Activated CD4-positive, alpha-beta T cell treated with anti-CD3 and anti-CD28 coated beads, Interleukin-2, amount 10 ng/mL, durations not matched to agents 24 days and 14 days (primary cell): ENCODE data around the gene RNH1. TPM values are rescaled to one million over a fixed set of nuclear protein-coding genes. Genes with fewer than 3 reads are reported as not detected.
"Not testable (repeated sequence)": the region's sequence is repeated elsewhere in the genome, so short reads cannot be mapped to it uniquely, and the experiment has no call there.

ENCODE experiments used
- DNase-seq: peaks from one replicate; pipeline ENCODE4 v3.0.0; 2022
- H3K27ac Mint-ChIP-seq: one replicate; pipeline ENCODE4 v1.8.0; 2022; ENCODE audit warnings: mild to moderate bottlenecking, mixed read lengths
- H3K27me3 Mint-ChIP-seq: one replicate; pipeline ENCODE4 v1.8.0; 2022; ENCODE audit warnings: mixed read lengths
- H3K36me3 Mint-ChIP-seq: one replicate; pipeline ENCODE4 v1.8.0; 2022; ENCODE audit warnings: low read depth, mild to moderate bottlenecking, mixed read lengths
- H3K4me1 Mint-ChIP-seq: one replicate; pipeline ENCODE4 v1.8.0; 2021; ENCODE audit warnings: mixed read lengths
- H3K4me3 Mint-ChIP-seq: one replicate; pipeline ENCODE4 v1.8.0; 2022; ENCODE audit warnings: mild to moderate bottlenecking, moderate library complexity, mixed read lengths
- H3K9me3 Mint-ChIP-seq: one replicate; pipeline ENCODE4 v1.8.0; 2021; ENCODE audit warnings: mixed read lengths
- intact Hi-C: fragments of 100-400 bp; cut with micrococcal nuclease; formaldehyde crosslinking; loops from one replicate; pipeline ENCODE4 v1.15.1; 2023
- total RNA-seq: library from RNA; stranded (reverse); gene quantifications from 2 replicates; pipeline ENCODE4 v1.2.3, GENCODE V29; 2022

RNH1 gene
- total RNA-seq, 1 donor from 2014 or later, result 134 TPM

DNA sequence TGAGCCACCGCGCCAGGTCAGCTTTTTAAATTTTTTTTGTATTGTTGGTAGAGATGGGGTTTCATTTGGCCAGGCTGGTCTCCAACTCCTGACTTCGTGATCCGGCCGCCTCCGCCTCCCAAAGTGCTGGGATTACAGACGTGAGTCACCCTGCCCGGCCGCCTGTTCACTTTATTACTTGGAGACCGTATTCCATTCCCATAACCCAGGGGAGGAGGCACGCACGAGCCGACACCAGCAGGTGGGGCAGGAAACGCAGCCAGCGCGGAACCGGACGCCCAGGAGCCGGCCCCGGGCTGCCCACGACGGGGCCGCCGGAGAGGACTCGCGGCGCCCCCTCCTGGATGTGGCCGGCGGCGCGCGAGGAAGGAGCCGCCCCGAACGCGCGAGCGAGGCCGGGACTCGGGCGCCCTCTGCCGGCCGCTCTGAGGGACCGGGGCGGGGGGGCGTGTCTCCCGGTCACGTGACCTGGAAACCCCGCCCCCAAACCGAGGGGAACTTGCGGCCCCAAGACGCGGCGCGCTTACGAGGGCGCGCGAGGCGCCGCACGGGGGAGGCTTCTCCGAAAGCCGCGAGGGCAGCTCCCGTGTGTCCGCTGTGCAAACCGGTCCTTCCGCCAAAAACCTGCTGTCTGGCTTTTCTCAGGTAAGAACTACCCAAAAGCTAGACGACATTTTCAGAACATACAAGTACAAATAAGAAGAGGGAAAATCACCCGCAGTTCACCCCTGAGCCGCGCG, 11.6 kb upstream of the RNH1 start:
- Mint-ChIP-seq H3K9me3 (no peaks in the 10 kb centered on the region), H3K36me3 (peaks cover 18% of the 10 kb centered on the region), H3K27me3 (no peaks in the 10 kb centered on the region), H3K4me3 (peak overlapping the region; percentile 75), H3K4me1 (peaks cover 4% of the 10 kb centered on the region), H3K27ac (peak overlapping the region; percentile 69)
- intact Hi-C loops, result loop anchor here (1.0 to 5.0 kb wide), 4 partner anchors 11 to 211 kb away; partner anchors contain the start of genes HRAS, IFITM2, PTDSS2 and RNH1
- DNase-seq, result peak; percentile 96

DNA sequence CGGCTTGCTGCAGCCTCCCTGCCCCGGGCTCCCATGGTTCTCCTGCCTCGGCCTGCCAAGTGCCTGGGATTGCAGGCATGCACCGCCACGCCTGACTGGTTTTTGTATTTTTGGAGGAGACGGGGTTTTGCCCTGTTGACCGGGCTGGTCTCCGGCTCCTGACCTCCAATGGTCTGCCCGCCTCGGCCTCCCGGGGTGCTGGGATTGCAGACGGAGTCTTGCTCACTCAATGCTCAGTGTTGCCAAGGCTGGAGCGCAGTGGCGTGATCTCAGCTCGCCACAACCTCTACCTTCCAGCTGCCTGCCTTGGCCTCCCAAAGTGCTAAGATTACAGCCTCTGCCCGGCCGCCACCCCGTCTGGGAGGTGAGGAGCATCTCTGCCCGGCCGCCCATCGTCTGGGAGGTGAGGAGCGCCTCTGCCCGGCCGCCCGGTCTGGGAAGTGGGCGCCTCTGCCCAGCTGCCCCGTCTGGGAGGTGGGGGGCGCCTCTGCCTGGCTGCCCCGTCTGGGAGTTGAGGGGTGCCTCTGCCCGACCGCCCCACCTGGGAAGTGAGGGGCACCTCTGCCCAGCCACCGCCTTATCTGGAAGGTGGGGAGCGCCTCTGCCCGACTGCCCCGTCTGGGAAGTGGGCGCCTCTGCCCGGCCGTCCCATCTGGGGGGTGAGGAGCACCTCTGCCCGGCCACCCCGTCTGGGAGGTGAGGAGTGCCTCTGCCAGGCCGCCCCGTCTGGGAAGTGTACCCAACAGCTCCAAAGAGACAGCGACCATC, 10.1 kb upstream of the RNH1 start:
- H3K9me3 Mint-ChIP-seq, H3K4me1 Mint-ChIP-seq, DNase-seq, H3K27me3 Mint-ChIP-seq, H3K4me3 Mint-ChIP-seq, H3K27ac Mint-ChIP-seq: not testable (repeated sequence)
- intact Hi-C loops, result loop anchor here (5.0 kb wide), 1 partner anchor 210 kb away; the partner anchor contains the start of gene IFITM2
- peaks cover 23% of the 10 kb centered on the region for H3K36me3 Mint-ChIP-seq

DNA sequence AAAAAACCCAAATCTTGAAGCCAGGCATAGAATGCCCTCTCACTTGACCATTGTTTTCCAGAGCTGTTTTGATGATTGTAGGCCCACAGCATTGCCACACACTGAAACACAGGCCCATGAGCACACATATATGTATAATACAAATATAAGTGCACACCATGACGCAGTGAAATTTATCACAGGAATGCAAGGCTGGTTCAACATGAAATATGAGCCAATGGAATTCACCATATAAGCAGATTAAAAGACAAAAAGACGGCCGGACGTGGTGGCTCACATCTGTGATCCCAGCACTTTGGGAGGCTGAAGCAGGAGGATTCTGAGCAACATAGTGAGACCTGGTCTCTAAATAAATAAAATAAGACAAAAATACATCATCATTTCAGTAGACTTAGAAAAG, 9.4 kb upstream of the RNH1 start:
- Mint-ChIP-seq H3K4me3 (no peak overlapping the region), H3K27me3 (no peaks in the 10 kb centered on the region), H3K27ac (no peak overlapping the region), H3K9me3 (no peaks in the 10 kb centered on the region), H3K4me1 (peaks cover 4% of the 10 kb centered on the region), H3K36me3 (peaks cover 26% of the 10 kb centered on the region)
- no peak for DNase-seq
- intact Hi-C loops, result loop anchor here (5.0 kb wide), 1 partner anchor 209 kb away; the partner anchor contains the start of gene IFITM2

DNA sequence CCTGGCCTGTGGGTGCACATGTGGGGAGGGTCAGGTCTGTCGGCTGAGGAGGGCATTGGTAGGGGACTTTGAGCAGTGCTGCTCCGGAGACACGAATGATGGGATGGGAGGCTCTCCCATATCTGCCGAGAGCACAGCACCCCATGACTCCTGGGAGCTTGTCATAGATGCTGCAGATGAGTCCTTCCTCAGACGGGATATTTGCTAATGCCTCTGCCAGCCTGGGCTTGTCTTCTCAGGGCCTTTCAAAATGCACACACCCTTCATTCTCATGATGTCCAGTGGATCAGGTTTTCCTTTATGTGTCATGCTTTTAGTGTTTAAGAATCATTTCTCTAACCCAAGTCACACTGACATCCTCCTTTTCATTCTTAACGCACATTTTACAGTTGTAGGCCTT, 8.1 kb upstream of the RNH1 start:
- Mint-ChIP-seq H3K4me3 (no peak overlapping the region), H3K27me3 (no peaks in the 10 kb centered on the region), H3K9me3 (no peaks in the 10 kb centered on the region), H3K4me1 (peaks cover 4% of the 10 kb centered on the region), H3K36me3 (peaks cover 28% of the 10 kb centered on the region), H3K27ac (no peak overlapping the region)
- intact Hi-C loops, result loop anchor here (5.0 kb wide), 1 partner anchor 208 kb away; the partner anchor contains the start of gene IFITM2
- DNase-seq, result no peak

DNA sequence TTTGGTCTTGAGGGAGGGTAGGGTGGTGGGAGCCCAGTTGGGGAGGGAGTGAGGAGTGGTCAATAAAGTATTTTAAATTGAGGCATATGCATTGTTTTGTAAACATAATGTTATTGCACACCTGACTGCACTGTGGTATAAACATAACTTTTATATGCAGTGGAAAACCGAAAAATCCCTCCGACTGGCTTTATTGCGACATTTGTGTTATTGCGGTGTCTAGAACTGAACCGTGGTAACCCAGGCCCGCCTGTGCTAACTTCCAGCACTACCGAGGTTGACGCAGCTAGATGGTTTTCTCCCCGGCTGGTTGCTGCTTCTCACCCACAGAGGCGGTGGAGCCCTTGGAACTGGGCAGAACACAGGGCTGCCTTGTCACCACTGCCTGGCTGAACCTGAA, 7.6 kb upstream of the RNH1 start:
- no peak for DNase-seq
- intact Hi-C loops, result loop anchor here (5.0 kb wide), 1 partner anchor 207 kb away; the partner anchor contains the start of gene IFITM2
- Mint-ChIP-seq H3K4me1 (peaks cover 4% of the 10 kb centered on the region), H3K9me3 (no peaks in the 10 kb centered on the region), H3K4me3 (no peak overlapping the region), H3K36me3 (peaks cover 33% of the 10 kb centered on the region), H3K27ac (no peak overlapping the region), H3K27me3 (no peaks in the 10 kb centered on the region)

DNA sequence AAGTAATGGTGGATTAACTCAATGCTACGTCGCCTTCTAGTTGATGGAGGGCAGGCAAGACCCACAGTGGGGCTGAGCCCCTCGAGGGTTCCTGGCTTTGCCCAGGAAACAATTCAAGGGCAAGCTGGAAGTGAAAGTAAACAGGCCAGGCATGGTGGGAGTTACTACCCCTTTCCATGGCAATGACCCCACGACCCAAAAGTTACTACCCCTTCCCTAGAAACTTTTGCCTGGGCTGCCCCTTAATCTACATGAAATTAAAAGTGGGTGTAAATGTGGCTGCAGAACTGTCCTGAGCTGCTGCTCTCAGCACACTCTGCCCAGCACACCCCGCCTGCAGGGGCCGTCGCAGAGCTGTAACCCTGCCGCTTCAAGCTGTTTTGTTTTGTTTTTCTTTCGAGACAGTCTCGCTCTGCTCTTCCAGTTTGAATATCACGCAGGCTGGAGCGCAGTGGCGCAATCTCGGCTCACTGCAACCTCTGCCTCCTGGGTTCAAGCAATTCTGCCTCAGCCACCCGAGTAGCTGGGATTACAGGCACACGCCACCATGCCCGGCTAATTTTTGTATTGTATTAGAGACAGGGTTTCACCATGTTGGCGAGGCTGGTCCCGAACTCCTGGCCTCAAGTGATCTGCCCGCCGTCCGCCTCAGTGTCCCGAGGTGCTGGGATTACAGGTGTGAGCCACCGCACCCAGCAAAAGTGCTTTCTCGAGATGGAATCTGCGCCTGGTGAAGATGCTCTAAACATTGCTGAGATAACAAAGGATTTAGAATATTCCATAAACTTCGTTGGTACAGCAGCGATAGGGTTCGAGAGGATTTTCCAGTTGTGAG, 5.9 kb upstream of the RNH1 start:
- Mint-ChIP-seq H3K9me3 (no peaks in the 10 kb centered on the region), H3K27ac (no peak overlapping the region)

DNA sequence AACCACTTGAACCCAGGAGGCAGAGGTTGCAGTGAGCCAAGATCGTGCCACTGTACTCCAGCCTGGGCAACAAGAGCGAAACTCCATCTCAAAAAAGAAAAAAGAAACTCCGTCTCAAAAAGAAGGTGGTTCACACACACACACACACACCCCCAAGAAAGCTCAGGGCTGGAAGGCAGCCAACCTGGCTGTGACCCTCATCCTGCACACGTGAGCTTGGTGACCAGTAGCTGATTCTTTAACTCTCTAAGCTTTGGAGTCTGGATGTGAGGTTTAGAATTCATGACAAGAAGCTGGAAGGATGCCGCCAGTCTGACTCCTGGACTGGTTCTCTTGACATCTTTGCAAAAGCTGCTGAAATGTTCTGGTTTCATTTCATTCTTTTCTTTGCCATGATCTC, 1.9 kb upstream of the RNH1 start:
- intact Hi-C loops, result loop anchor here (5.0 kb wide), 1 partner anchor 288 kb away; the partner anchor contains the start of gene SLC25A22
- DNase-seq, result no peak
- H3K4me1 Mint-ChIP-seq, result peaks cover 19% of the 10 kb centered on the region
- peak overlapping the region; percentile 26 for H3K4me3 Mint-ChIP-seq
- no peaks in the 10 kb centered on the region for H3K9me3 Mint-ChIP-seq
- no peak overlapping the region for H3K27ac Mint-ChIP-seq
- peaks cover 33% of the 10 kb centered on the region for H3K36me3 Mint-ChIP-seq
- H3K27me3 Mint-ChIP-seq, result no peaks in the 10 kb centered on the region

More for the DNA sequence above, 5.9 kb upstream of the RNH1 start:
- H3K4me1 Mint-ChIP-seq, result peaks cover 3% of the 10 kb centered on the region
- DNase-seq, result no peak
- peaks cover 38% of the 10 kb centered on the region for H3K36me3 Mint-ChIP-seq
- no peak overlapping the region for H3K4me3 Mint-ChIP-seq
- intact Hi-C loops, result no loop called here
- H3K27me3 Mint-ChIP-seq, result no peaks in the 10 kb centered on the region

DNA sequence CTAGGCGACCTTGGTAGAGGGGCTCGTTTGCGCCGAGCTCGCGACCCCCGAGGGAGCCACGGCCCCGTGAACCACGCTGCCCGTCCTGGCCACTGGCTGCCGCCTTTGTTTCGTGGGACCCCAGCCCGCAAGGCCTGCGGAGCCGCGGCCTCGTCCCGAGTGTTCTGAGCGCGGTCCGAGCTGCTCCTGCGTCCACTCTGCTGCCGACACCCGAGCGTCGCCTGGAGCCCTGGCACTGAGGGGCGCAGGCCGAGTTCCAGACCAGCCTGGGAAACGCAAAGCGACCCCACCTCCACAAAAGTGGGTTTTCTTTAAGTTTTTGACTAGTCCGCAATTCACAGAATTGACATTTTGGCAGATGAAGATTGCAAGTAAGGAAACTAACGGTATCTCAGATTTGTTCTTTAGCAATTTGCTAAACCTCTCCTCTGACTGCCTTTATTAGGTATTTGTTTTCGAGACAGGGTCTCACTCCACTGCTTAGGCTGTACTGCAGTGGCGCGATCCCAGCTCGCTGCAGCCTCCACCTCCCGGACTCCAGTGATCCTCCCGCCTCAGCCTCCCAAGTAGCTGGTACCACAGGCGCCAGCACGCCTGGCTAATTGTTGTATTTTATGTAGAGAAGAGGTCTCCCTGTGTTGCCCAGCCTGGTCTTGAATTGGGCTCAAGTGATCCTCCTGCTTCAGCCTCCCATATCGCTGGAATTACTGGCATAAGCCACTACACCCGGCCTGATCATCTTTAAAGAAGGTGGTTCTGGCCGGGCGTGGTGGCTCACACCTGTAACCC, 879 bp upstream of the RNH1 start:
- Mint-ChIP-seq H3K27ac (peak overlapping the region; percentile 100), H3K4me1 (peaks cover 24% of the 10 kb centered on the region)

DNA sequence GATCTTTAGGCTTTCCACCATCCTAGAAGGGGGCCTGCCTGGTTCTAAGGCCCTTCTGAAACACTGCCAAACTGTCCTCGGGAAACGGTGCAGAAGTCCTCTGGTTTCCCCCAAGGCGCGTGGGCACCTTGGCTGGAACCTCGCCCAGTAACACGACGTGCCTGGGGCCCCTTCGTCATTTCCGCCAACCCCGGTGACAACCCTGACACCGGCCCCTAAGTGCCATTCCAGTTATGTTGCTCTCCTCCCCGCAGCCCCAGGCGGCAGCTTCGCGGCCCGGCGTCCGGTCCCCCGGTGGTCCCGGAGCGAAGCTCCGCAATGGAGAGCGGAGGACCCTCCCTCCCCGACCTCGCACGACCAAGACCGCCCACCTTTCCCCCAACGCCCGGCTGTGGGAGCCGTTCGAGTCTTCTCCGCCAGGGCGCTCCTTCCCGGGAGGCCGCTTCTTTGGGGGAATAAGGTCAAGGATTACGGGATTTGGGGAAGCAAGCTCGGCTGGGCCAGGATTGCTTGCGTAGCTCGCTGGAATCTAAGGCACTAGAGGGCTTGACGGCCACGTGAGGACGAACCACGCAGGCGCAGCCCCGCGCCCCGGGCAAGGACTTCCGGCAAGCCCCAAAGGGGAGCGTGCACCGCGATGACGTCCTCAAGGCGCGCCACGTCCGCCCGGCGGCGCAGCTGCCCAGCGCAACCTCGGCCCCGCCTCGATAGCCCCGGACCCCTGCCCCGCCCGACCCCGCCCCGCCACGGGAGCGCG, 626 bp downstream of the RNH1 start:
- intact Hi-C loops, result loop anchor here (1.0 to 5.0 kb wide), 7 partner anchors 56 to 299 kb away; partner anchors contain the start of genes BET1L, PHRF1, PSMD13 and PTDSS2
- peak overlapping the region; percentile 100 for H3K27ac Mint-ChIP-seq
- H3K36me3 Mint-ChIP-seq, result peaks cover 26% of the 10 kb centered on the region

More for the DNA sequence above, 879 bp upstream of the RNH1 start:
- no peaks in the 10 kb centered on the region for H3K9me3 Mint-ChIP-seq
- intact Hi-C loops, result loop anchor here (1.0 to 5.0 kb wide), 5 partner anchors 10 to 289 kb away; partner anchors contain the start of genes LRRC56 and SLC25A22
- H3K4me3 Mint-ChIP-seq, result peak overlapping the region; percentile 98
- H3K36me3 Mint-ChIP-seq, result peaks cover 29% of the 10 kb centered on the region
- no peak for DNase-seq
- no peaks in the 10 kb centered on the region for H3K27me3 Mint-ChIP-seq

DNA sequence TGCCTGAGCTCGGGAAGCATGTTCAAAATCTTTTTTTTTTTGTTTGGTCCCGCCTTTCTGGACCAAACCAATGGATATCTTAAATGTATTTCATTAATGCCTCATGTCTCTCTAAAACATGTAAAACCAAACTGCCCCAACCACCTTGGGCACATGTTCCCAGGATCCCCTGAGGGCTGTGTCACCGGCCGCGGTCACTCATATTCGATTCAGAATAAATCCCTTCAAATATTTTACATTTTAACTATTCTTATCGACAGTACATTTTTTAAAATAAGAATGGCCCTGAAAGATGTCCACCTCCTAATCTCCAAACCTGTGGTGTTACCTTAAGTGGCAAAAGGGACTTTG, 2.1 kb downstream of the RNH1 start:
- Mint-ChIP-seq H3K36me3 (peaks cover 31% of the 10 kb centered on the region), H3K4me3 (peak overlapping the region; percentile 98), H3K27ac (peak overlapping the region; percentile 76), H3K27me3 (no peaks in the 10 kb centered on the region), H3K9me3 (no peaks in the 10 kb centered on the region), H3K4me1 (peaks cover 26% of the 10 kb centered on the region)
- intact Hi-C loops, result loop anchor here (5.0 kb wide), 1 partner anchor 292 kb away; the partner anchor contains the start of gene SLC25A22
- DNase-seq, result no peak

More for the DNA sequence above, 626 bp downstream of the RNH1 start:
- Mint-ChIP-seq H3K4me1 (peaks cover 24% of the 10 kb centered on the region), H3K9me3 (no peaks in the 10 kb centered on the region), H3K4me3 (peak overlapping the region; percentile 98), H3K27me3 (no peaks in the 10 kb centered on the region)
- DNase-seq, result peak; percentile 99

DNA sequence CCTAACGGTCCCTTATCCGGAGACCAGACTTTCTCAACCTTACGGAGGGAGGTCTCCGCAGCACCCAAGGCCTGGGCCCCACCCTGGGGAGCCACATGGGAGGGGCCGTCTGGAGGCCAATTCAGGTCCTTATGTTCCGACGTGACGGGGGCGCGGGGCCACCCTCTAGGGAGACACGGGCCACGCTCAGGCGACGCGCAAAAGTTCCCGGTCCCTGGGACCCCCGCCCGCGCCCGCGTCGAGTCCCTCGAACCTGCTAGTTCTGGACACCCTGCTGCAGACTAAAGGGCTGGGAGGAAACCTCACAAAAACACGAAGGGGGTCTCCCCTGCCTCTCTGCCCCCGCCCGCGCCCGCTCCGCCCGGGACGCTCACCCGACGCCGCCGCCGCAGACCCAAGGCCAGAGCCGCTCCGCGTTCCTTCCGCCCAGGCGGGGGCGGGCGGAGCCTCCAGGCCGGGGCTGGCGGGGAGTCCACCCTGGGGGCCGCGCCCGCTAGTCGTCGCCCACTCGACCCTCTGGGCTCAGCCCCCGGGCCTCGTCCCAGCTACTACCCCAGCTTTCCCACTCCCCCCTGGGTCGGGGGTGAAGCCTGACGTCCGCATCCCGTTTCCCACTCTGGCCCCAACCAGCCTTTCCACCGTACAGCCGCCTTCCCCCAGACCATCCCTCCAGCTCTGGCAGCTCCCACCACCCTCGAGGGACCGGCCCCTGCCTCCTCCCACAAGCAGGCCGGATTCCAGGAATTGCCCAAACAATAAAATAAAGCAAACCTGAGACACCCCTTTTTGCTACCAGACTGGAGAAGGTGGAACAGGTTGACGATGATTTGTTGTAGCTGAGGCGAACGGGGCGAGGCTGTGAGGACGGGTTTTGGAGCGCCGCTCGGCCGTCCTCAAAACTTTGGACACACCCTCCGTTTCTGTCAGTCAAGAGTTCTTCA, 2.7 kb downstream of the RNH1 start:
- Mint-ChIP-seq H3K9me3 (no peaks in the 10 kb centered on the region), H3K27me3 (no peaks in the 10 kb centered on the region), H3K36me3 (peaks cover 30% of the 10 kb centered on the region), H3K4me1 (peaks cover 26% of the 10 kb centered on the region), H3K27ac (peak overlapping the region; percentile 76), H3K4me3 (peak overlapping the region; percentile 98)
- DNase-seq, result peak; percentile 76
- intact Hi-C loops, result no loop called here
